Upper lobe of left lung (tissue), 6 donors: ENCODE measurements around the gene FOXA2. TPM values are rescaled to one million over a fixed set of nuclear protein-coding genes. Genes with fewer than 3 reads are reported as not detected.

Source experiments
- ATAC-seq, 2 donors: fragments of 200-7000 bp; cut with Tn5 transposase; one replicate each; pipeline ENCODE4 v1.9.1; 2022; ENCODE audit warnings: mild to moderate bottlenecking in 2 of 2, moderate library complexity in 2 of 2; ENCODE audit not compliant: low FRiP score in 2 of 2
- DNase-seq, 2 donors: peaks; one replicate each; pipeline ENCODE4 v3.0.0-alpha.2; 2019 to 2020
- H3K27ac ChIP-seq, 4 donors: fragments of 200-600 bp; sonication (generic); one replicate each; pipeline ENCODE4 v1.5.1; 2016 to 2019
- H3K27me3 ChIP-seq, 4 donors: fragments of 200-600 bp; sonication (generic); one replicate each; pipeline ENCODE4 v1.5.1; 2017 to 2019
- H3K36me3 ChIP-seq, 4 donors: fragments of 200-600 bp; sonication (generic); one replicate each; pipeline ENCODE4 v1.5.1; 2016 to 2019
- H3K4me1 ChIP-seq, 4 donors: fragments of 200-600 bp; sonication (generic); one replicate each; pipeline ENCODE4 v1.5.1; 2018 to 2019
- H3K4me3 ChIP-seq, 4 donors: fragments of 200-600 bp; sonication (generic); one replicate each; pipeline ENCODE4 v1.5.1; 2017 to 2019; ENCODE audit warnings: mild to moderate bottlenecking in 2 of 4, moderate library complexity in 1 of 4
- H3K9me3 ChIP-seq, 4 donors: fragments of 200-600 bp; sonication (generic); one replicate each; pipeline ENCODE4 v1.5.1; 2018 to 2019
- EP300 ChIP-seq, 4 donors: sonication (generic); formaldehyde crosslinking; IDR thresholded peaks; one replicate each; pipeline ENCODE4 v1.5.1; 2017; ENCODE audit warnings: antibody characterized with exemption in 4 of 4, control low read depth in 2 of 4
- POLR2A ChIP-seq, 4 donors: fragments of 450-650 bp; IDR thresholded peaks; one replicate each; pipeline ENCODE4 v1.5.1; 2016 to 2017; ENCODE audit warnings: antibody characterized with exemption in 4 of 4, mild to moderate bottlenecking in 2 of 4
- POLR2AphosphoS5 ChIP-seq, 2 donors: sonication (generic); formaldehyde crosslinking; IDR thresholded peaks; one replicate each; pipeline ENCODE4 v1.5.1; 2017; ENCODE audit warnings: antibody characterized with exemption in 2 of 2
- WGBS, 2 donors: methylation state at CpG; one replicate each; pipeline ENCODE4 v1.1.5; 2017 to 2018; 5-methylcytosine and 5-hydroxymethylcytosine counted together
- total RNA-seq, 6 donors: library from RNA; depleted of rRNA in 4 of 6; stranded (reverse); fragments of >200 nt in 4 of 6; gene quantifications; one replicate each; pipeline versions ENCODE4 v1.1.0 to v1.2.1, GENCODE V29; 2016 to 2021
- TF ChIP-seq, protein P1 (sequence below), 6 experiments: fragments of 450-650 bp in 4 of 6; fragments of 200-600 bp in 2 of 6; sonication (generic) in 2 of 6; IDR thresholded peaks; one replicate each; pipeline ENCODE4 v1.5.1; 2016 to 2019; ENCODE audit warnings: antibody characterized with exemption in 6 of 6
- donor health status: DM: no; HTN: no; CAD: no; lungs with moderate emphysema.
- donor health status: DM: no; HTN: yes; CAD: no; lungs with severe emphysema.

The FOXA2 gene
- total RNA-seq, 6 donors from 2014 or later = 23.2 to 80.6 (median 44.3) TPM

DNA sequence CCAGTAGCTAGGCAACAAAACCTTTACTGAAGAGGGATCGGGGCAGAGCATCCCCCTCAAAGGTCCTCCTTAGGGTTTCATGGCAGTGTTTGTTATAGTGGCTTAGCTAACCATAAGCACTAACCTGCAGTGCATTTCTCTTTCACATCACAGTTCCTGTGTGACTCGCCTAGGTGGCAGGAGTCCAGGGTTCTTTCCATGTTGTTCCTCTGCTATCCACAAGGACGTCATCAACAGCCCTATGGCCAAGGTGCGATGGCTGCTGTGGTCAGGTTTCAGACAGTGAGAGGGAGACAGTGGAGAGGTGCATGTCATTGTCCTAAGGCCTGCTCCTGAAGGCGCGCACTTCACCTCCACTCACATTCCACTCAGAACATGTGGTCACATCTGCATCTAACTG lies 38.8 kb upstream of the FOXA2 start:
- no peak for ATAC-seq

DNA sequence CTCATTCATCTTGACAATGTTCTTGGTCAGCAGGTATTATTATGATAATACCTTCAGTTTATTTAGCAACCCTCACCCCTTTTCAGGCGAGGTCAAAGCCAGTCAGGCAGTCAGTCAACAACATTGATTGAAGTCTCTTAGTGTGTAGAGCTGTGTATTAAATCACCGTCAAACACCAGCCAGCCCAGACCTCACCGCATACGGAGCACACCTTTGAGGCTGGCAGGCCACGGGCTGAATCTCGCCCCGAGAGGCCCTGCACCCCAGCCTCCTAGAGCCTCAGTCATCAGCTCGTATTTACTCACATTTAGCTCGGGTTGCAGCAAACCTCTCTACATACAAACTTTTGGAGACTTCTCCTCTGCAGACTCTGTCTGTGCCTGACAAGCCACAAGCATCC lies 36.0 kb upstream of the FOXA2 start:
- Histone ChIP-seq H3K27me3 (no peaks in the 10 kb centered on the region), H3K4me1 (no peaks in the 10 kb centered on the region), H3K27ac (no peak overlapping the region), H3K4me3 (no peak overlapping the region), H3K9me3 (no peaks in the 10 kb centered on the region), H3K36me3 (no peaks in the 10 kb centered on the region)
- ATAC-seq (no peak), DNase-seq (peak in 1 of 2 donors; percentile 43)
- TF ChIP-seq POLR2AphosphoS5 (IDR thresholded peaks at IDR 0.05) (no peak), POLR2A (IDR thresholded peaks at IDR 0.05) (no peak), EP300 (IDR thresholded peaks at IDR 0.05) (no peak)
- TF ChIP-seq, protein P1, sequence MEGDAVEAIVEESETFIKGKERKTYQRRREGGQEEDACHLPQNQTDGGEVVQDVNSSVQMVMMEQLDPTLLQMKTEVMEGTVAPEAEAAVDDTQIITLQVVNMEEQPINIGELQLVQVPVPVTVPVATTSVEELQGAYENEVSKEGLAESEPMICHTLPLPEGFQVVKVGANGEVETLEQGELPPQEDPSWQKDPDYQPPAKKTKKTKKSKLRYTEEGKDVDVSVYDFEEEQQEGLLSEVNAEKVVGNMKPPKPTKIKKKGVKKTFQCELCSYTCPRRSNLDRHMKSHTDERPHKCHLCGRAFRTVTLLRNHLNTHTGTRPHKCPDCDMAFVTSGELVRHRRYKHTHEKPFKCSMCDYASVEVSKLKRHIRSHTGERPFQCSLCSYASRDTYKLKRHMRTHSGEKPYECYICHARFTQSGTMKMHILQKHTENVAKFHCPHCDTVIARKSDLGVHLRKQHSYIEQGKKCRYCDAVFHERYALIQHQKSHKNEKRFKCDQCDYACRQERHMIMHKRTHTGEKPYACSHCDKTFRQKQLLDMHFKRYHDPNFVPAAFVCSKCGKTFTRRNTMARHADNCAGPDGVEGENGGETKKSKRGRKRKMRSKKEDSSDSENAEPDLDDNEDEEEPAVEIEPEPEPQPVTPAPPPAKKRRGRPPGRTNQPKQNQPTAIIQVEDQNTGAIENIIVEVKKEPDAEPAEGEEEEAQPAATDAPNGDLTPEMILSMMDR (IDR thresholded peaks at IDR 0.05) = no peak
- 67 to 68% methylated on average over 6 to 9 of the region's 9 CpGs for WGBS, 2 donors

More for the DNA sequence above, 38.8 kb upstream of the FOXA2 start:
- no peak for TF ChIP-seq EP300 (IDR thresholded peaks at IDR 0.05)
- TF ChIP-seq, protein P1 (IDR thresholded peaks at IDR 0.05) = no peak
- no peak for TF ChIP-seq POLR2AphosphoS5 (IDR thresholded peaks at IDR 0.05)
- TF ChIP-seq POLR2A (IDR thresholded peaks at IDR 0.05) = no peak
- Histone ChIP-seq H3K4me1 (no peaks in the 10 kb centered on the region), H3K36me3 (no peaks in the 10 kb centered on the region), H3K9me3 (no peaks in the 10 kb centered on the region), H3K27me3 (no peaks in the 10 kb centered on the region), H3K27ac (no peak overlapping the region), H3K4me3 (no peak overlapping the region)
- DNase-seq = no peak
- 77 to 82% methylated on average over 6 of the region's 6 CpGs for WGBS, 2 donors

DNA sequence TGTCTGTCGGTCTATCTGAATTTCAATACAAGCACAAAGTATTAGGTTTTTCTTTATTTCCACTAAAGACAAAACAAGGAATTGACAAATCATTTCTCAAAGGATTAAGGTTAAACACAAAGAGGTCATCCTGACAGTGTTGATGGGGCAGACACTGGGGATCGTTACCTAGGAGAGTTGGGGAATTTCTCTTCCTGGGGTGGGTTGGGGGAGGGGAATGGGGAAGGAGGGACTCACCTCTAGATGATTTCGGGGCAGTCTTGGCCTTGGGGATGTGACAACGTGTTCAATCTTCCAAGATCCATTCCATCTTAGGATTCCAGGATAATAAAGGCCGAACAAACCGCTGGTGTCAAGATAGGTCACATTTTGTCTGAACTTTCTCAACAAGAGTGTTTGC lies 35.4 kb upstream of the FOXA2 start:
- H3K9me3 ChIP-seq = no peaks in the 10 kb centered on the region
- WGBS, 2 donors = 64 to 78% methylated on average over 6 of the region's 6 CpGs

DNA sequence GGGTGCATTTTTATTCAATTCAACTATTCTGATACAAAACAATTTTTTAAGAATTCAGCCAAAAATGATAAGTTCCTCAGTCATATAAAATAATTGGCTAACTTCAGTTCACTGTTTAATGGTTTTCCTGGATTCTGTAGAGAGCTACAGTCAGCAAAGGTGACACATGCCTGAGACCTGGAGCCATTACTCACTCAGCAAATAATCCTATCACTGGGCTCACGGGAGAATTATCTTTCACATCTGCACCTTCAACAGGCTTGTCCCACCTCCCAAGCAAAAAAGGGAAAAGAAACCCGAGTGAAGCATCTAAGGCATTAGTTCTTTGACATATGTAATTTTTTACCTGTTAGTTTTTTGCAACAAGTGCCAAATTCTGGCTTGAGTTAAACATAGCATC lies 34.9 kb upstream of the FOXA2 start:
- 38 to 46% methylated on average over 2 of the region's 2 CpGs for WGBS, 2 donors
- Histone ChIP-seq H3K27me3 (no peaks in the 10 kb centered on the region), H3K36me3 (no peaks in the 10 kb centered on the region), H3K27ac (no peak overlapping the region), H3K9me3 (no peaks in the 10 kb centered on the region), H3K4me1 (no peaks in the 10 kb centered on the region), H3K4me3 (no peak overlapping the region)
- ATAC-seq (no peak), DNase-seq (no peak)
- TF ChIP-seq EP300 (IDR thresholded peaks at IDR 0.05) (no peak), POLR2AphosphoS5 (IDR thresholded peaks at IDR 0.05) (no peak), POLR2A (IDR thresholded peaks at IDR 0.05) (no peak)
- TF ChIP-seq, protein P1 (IDR thresholded peaks at IDR 0.05) = no peak

More for the DNA sequence above, 35.4 kb upstream of the FOXA2 start:
- TF ChIP-seq, protein P1 (IDR thresholded peaks at IDR 0.05) = no peak
- TF ChIP-seq POLR2AphosphoS5 (IDR thresholded peaks at IDR 0.05) (no peak), POLR2A (IDR thresholded peaks at IDR 0.05) (no peak), EP300 (IDR thresholded peaks at IDR 0.05) (no peak)
- Histone ChIP-seq H3K27ac (no peak overlapping the region), H3K4me1 (no peaks in the 10 kb centered on the region), H3K4me3 (no peak overlapping the region), H3K27me3 (no peaks in the 10 kb centered on the region), H3K36me3 (no peaks in the 10 kb centered on the region)
- no peak for ATAC-seq
- no peak for DNase-seq

DNA sequence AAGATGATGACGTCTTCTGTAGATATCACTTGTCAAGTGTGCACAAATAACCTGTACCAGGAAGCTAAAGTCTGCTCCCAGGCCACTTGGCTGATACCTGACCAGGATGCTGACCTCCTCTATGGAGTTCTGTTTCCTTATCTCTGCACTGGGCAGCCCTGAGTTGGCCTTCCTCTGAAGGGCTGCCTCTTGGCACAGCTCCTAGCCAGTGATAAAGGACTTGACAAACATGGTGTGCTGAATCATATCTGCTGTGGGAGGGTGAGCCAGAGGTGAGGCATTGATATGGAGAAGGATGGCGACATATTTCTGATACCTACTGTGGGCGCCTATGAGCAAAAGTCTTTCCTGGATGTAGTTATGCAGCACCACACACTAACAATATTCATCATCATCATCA lies 32.8 kb upstream of the FOXA2 start:
- DNase-seq = peak in 1 of 2 donors; percentile 74
- Histone ChIP-seq H3K4me3 (no peak overlapping the region), H3K36me3 (no peaks in the 10 kb centered on the region), H3K4me1 (no peaks in the 10 kb centered on the region), H3K27ac (no peak overlapping the region), H3K9me3 (no peaks in the 10 kb centered on the region), H3K27me3 (no peaks in the 10 kb centered on the region)
- WGBS, 2 donors = 62 to 66% methylated on average over 2 to 3 of the region's 3 CpGs
- peak; percentile 34 to 86 for ATAC-seq
- TF ChIP-seq POLR2A (IDR thresholded peaks at IDR 0.05) = no peak
- no peak for TF ChIP-seq EP300 (IDR thresholded peaks at IDR 0.05)
- TF ChIP-seq, protein P1 (IDR thresholded peaks at IDR 0.05) = no peak
- peak in 1 of 2 donors; percentile 45 for TF ChIP-seq POLR2AphosphoS5 (IDR thresholded peaks at IDR 0.05)
